Hepatocyte (in vitro differentiated cells): Measurements from ENCODE around the gene GOLGA8M.
"Not testable (repeated sequence)": the region's sequence is repeated elsewhere in the genome, so short reads cannot be mapped to it uniquely, and the experiment has no call there.

ENCODE experiments used
- CTCF ChIP-seq: fragments of 200-600 bp; sonication (generic); IDR thresholded peaks from 2 replicates; pipeline ENCODE4 v1.5.1; 2016; ENCODE audit warnings: antibody characterized with exemption, mild to moderate bottlenecking; ENCODE audit not compliant: poor library complexity
- EZH2 ChIP-seq: fragments of 200-600 bp; sonication (generic); IDR thresholded peaks from 2 replicates; pipeline ENCODE4 v1.6.1; 2016; ENCODE audit warnings: antibody characterized with exemption, mild to moderate bottlenecking, borderline replicate concordance

GRCh38 chr15:28673533-28673932 is 38.7 kb downstream of the GOLGA8M start:
- TF ChIP-seq CTCF, EZH2: not testable (repeated sequence)
